Keratinocyte (primary cell): Measurements from ENCODE around the gene NBEA. TPM values are rescaled to one million over a fixed set of nuclear protein-coding genes. Genes with fewer than 3 reads are reported as not detected.

Experiments used
- DNase-seq: peaks from one replicate; pipeline ENCODE4 v3.0.0-alpha.2; 2011; ENCODE audit warnings: low read depth, missing footprints, low spot score
- FAIRE-seq: peaks from 2 replicates; lab custom pipeline; 2011; peaks lifted over from hg19 to GRCh38; lab: Jason Lieb, UNC
- H2AFZ ChIP-seq: 2 replicates; pipeline ENCODE4 v1.6.0; 2012; ENCODE audit warnings: low read length, control low read depth, inconsistent platforms; ENCODE audit not compliant: control insufficient read depth
- H3K27ac ChIP-seq: 2 replicates; pipeline ENCODE4 v1.5.1; 2011; ENCODE audit warnings: low read length; ENCODE audit not compliant: control insufficient read depth, insufficient read depth
- H3K27me3 ChIP-seq: 3 replicates; pipeline ENCODE4 v1.6.0; 2011; ENCODE audit warnings: low read length; ENCODE audit not compliant: control insufficient read depth, insufficient read depth; ENCODE audit errors: extremely low read depth
- H3K36me3 ChIP-seq, 2 experiments: 2 replicates in 1 of 2; 3 replicates in 1 of 2; pipeline ENCODE4 v1.5.1; 2011; ENCODE audit warnings: low read length in 2 of 2, mild to moderate bottlenecking in 1 of 2; ENCODE audit not compliant: control insufficient read depth in 2 of 2, insufficient read depth in 2 of 2; ENCODE audit errors: extremely low read depth in 1 of 2
- H3K4me1 ChIP-seq: 3 replicates; pipeline ENCODE4 v1.5.1; 2011; ENCODE audit warnings: low read length; ENCODE audit not compliant: control insufficient read depth, insufficient read depth; ENCODE audit errors: extremely low read depth
- H3K4me2 ChIP-seq: 3 replicates; pipeline ENCODE4 v1.6.0; 2011; ENCODE audit warnings: low read depth, low read length; ENCODE audit not compliant: control insufficient read depth, insufficient read depth; ENCODE audit errors: extremely low read depth
- H3K4me3 ChIP-seq, 3 experiments: fragments of 200-600 bp in 1 of 3; sonication (generic) in 1 of 3; 2 replicates in 2 of 3; 3 replicates in 1 of 3; pipeline ENCODE4 v1.5.1; 2011 to 2016; ENCODE audit warnings: low read length in 3 of 3, mild to moderate bottlenecking in 3 of 3, control low read depth in 2 of 3, inconsistent platforms in 1 of 3, low read depth in 1 of 3, mixed read lengths in 1 of 3, mixed run types in 1 of 3, moderate library complexity in 1 of 3; ENCODE audit not compliant: control insufficient read depth in 2 of 3, insufficient read depth in 2 of 3; ENCODE audit errors: extremely low read depth in 1 of 3
- H3K79me2 ChIP-seq: 2 replicates; pipeline ENCODE4 v1.6.0; 2012; ENCODE audit warnings: low read length; ENCODE audit not compliant: control insufficient read depth, insufficient read depth
- H3K9ac ChIP-seq: 3 replicates; pipeline ENCODE4 v1.6.0; 2011; ENCODE audit warnings: low read length; ENCODE audit not compliant: control insufficient read depth, insufficient read depth; ENCODE audit errors: extremely low read depth
- H3K9me1 ChIP-seq: 3 replicates; pipeline ENCODE4 v1.6.0; 2011; ENCODE audit warnings: low read length; ENCODE audit not compliant: control insufficient read depth, insufficient read depth; ENCODE audit errors: extremely low read depth
- H3K9me3 ChIP-seq: 2 replicates; pipeline ENCODE4 v1.5.1; 2012; ENCODE audit warnings: low read depth, low read length; ENCODE audit not compliant: control insufficient read depth
- H4K20me1 ChIP-seq: 3 replicates; pipeline ENCODE4 v1.6.0; 2011; ENCODE audit warnings: low read length; ENCODE audit not compliant: control insufficient read depth, insufficient read depth; ENCODE audit errors: extremely low read depth
- EZH2 ChIP-seq: IDR thresholded peaks from one replicate; pipeline ENCODE4 v1.6.1; 2012; ENCODE audit warnings: inconsistent platforms, mild to moderate bottlenecking, low read length, moderate library complexity
- dilution Hi-C: fragments of 300-500 bp; cut with MboI; formaldehyde crosslinking; loops from one replicate; pipeline ENCODE4 v1.7.0; 2020; ENCODE audit warnings: low sequenced_read_pairs; ENCODE audit not compliant: extremely low pct_ligation_motif_present
- polyA plus RNA-seq, 5 experiments: library from polyadenylated mRNA; depleted of rRNA in 3 of 5; stranded (reverse) in 3 of 5; stranded (forward) in 1 of 5; unstranded in 1 of 5; fragments of >200 nt; gene quantifications; 1 replicate in 1 of 5; 2 replicates in 3 of 5; 3 replicates in 1 of 5; pipeline versions ENCODE4 v1.2.1 to v1.2.3, GENCODE V29; 2011 to 2012; ENCODE audit warnings: missing spikeins in 2 of 5, low read depth in 1 of 5, low replicate concordance in 1 of 5
- TF ChIP-seq, protein P1 (sequence below), 3 experiments: IDR thresholded peaks in 1 of 3; conservative IDR thresholded peaks in 1 of 3; optimal IDR thresholded peaks in 1 of 3; 2 replicates in 2 of 3; 3 replicates in 1 of 3; pipeline versions ENCODE3 to v1.5.1; 2011; ENCODE audit warnings: low read length in 3 of 3, mild to moderate bottlenecking in 3 of 3, moderate library complexity in 2 of 3, control low read depth in 1 of 3, inconsistent platforms in 1 of 3; ENCODE audit not compliant: insufficient read depth in 2 of 3; ENCODE audit errors: extremely low read depth in 1 of 3

The NBEA gene
- polyA plus RNA-seq, 1 donor (not counting 4 experiments of a cell fraction or from before 2014, with no cell fraction given) = 0.05 TPM

DNA sequence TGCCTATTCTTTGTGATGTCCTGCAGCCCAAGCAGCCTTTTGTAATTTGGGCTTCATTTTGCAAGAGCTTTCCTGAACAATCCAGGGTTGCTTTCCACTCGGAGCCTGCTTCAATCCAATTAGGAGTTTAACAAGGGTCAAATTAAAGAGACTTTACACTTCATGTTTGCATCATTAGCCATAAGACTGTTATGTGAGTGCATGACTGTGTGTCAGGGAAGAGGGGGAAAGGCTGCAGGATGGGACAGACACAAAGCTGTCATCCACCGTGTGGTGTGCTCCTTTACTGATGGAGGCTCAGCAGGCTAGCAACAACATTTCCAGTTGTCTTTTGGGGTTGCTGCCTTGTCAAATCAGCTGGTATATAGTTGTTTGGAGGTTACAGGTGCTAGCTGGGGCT is 558.1 kb downstream of the NBEA start:
- H2AFZ ChIP-seq = no peak overlapping the region
- no peak for TF ChIP-seq EZH2
- TF ChIP-seq, protein P1, sequence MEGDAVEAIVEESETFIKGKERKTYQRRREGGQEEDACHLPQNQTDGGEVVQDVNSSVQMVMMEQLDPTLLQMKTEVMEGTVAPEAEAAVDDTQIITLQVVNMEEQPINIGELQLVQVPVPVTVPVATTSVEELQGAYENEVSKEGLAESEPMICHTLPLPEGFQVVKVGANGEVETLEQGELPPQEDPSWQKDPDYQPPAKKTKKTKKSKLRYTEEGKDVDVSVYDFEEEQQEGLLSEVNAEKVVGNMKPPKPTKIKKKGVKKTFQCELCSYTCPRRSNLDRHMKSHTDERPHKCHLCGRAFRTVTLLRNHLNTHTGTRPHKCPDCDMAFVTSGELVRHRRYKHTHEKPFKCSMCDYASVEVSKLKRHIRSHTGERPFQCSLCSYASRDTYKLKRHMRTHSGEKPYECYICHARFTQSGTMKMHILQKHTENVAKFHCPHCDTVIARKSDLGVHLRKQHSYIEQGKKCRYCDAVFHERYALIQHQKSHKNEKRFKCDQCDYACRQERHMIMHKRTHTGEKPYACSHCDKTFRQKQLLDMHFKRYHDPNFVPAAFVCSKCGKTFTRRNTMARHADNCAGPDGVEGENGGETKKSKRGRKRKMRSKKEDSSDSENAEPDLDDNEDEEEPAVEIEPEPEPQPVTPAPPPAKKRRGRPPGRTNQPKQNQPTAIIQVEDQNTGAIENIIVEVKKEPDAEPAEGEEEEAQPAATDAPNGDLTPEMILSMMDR (optimal IDR thresholded peaks at IDR 0.05 in 1 of 3, IDR thresholded peaks at IDR 0.05 in 1 of 3, conservative IDR thresholded peaks at IDR 0.05 in 1 of 3; ENCODE audit: extremely low read depth in 1 of 3, insufficient read depth in 2 of 3, low read length in 3 of 3) = no peak
- H3K79me2 ChIP-seq = no peaks in the 10 kb centered on the region
- no peaks in the 10 kb centered on the region for H3K4me1 ChIP-seq
- dilution Hi-C loops = no loop called here
- H3K27me3 ChIP-seq = no peaks in the 10 kb centered on the region
- no peaks in the 10 kb centered on the region for H3K9me1 ChIP-seq
- H3K9me3 ChIP-seq = no peaks in the 10 kb centered on the region
- H3K4me2 ChIP-seq = no peak overlapping the region
- no peak overlapping the region for H3K9ac ChIP-seq
- H3K36me3 ChIP-seq = no peaks in the 10 kb centered on the region
- no peak overlapping the region for H3K27ac ChIP-seq
- H4K20me1 ChIP-seq = no peaks in the 10 kb centered on the region
- no peak for FAIRE-seq
- no peak for DNase-seq
- no peak overlapping the region for H3K4me3 ChIP-seq

DNA sequence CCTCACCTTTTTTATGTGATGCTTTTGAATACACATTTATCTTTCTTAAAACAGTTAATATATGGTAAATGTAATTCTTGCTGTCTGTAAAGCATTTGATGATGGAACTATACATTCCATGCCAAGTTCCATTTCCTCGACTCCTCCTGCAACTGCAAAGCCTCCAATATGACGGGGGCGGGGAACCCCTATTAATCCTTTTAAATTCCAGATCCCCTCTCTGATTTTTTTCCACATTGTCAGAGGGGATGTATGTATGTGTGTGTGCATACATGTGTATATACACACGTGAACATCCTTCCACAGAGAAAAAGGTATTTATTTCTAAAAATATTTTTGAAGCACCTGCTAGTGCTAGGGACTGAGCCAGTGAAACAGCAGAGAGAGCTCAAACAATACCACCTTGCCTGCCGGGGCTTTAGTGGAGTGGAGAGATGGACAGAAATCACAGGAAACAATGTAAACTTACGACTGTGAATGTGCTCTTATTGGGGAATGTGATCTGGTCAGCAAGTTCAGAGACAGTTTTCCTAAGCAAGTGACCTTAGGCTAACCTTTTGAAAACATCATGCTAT is 559.7 kb downstream of the NBEA start:
- Histone ChIP-seq H3K4me2 (no peak overlapping the region), H3K79me2 (no peaks in the 10 kb centered on the region)

More for the DNA sequence above, 559.7 kb downstream of the NBEA start:
- DNase-seq = no peak
- no peak overlapping the region for H2AFZ ChIP-seq
- no peaks in the 10 kb centered on the region for H4K20me1 ChIP-seq
- no peak for FAIRE-seq
- H3K9me1 ChIP-seq = no peaks in the 10 kb centered on the region
- H3K27ac ChIP-seq = no peak overlapping the region
- dilution Hi-C loops = no loop called here
- no peak overlapping the region for H3K9ac ChIP-seq
- TF ChIP-seq, protein P1 (optimal IDR thresholded peaks at IDR 0.05 in 1 of 3, IDR thresholded peaks at IDR 0.05 in 1 of 3, conservative IDR thresholded peaks at IDR 0.05 in 1 of 3; ENCODE audit: extremely low read depth in 1 of 3, insufficient read depth in 2 of 3, low read length in 3 of 3) = no peak
- no peak for TF ChIP-seq EZH2
- no peak overlapping the region for H3K4me3 ChIP-seq
- no peaks in the 10 kb centered on the region for H3K36me3 ChIP-seq
- no peaks in the 10 kb centered on the region for H3K27me3 ChIP-seq
- no peaks in the 10 kb centered on the region for H3K4me1 ChIP-seq
- H3K9me3 ChIP-seq = no peaks in the 10 kb centered on the region
